Measurements from ENCODE around the gene LAMB3.

LAMB3 gene

GRCh38 chr1:209570743-209571142, 81.5 kb downstream of the LAMB3 start:
- no peak overlapping the region for H3K4me3 ChIP-seq
- no peak for TF ChIP-seq Cebpa-rat (IDR thresholded peaks at IDR 0.05)
- H3K9ac ChIP-seq, result no peak overlapping the region
- no peaks in the 10 kb centered on the region for H3K9me3 ChIP-seq
- H3K27ac ChIP-seq, result no peak overlapping the region
- no peaks in the 10 kb centered on the region for H3K36me3 ChIP-seq
- H3K4me2 ChIP-seq, result no peak overlapping the region
- H3K4me1 ChIP-seq, result 0 out of 2 replicates have a peak, but pooled peaks cover 7% of the 10 kb centered on the region
- no peaks in the 10 kb centered on the region for H3K27me3 ChIP-seq
- no peaks in the 10 kb centered on the region for H4K20me1 ChIP-seq

- H3K9ac ChIP-seq, result no peak overlapping the region
- H3K4me1 ChIP-seq, result 0 out of 2 replicates have a peak, but pooled peaks cover 7% of the 10 kb centered on the region
- H3K27ac ChIP-seq, result no peak overlapping the region
- TF ChIP-seq Cebpa-rat (IDR thresholded peaks at IDR 0.05), result no peak
- H3K27me3 ChIP-seq, result no peaks in the 10 kb centered on the region
- no peak overlapping the region for H3K4me3 ChIP-seq
- H3K9me3 ChIP-seq, result no peaks in the 10 kb centered on the region
- H3K4me2 ChIP-seq, result peak overlapping the region; percentile 42
- no peaks in the 10 kb centered on the region for H4K20me1 ChIP-seq
- H3K36me3 ChIP-seq, result no peaks in the 10 kb centered on the region
These were observed 82.6 kb downstream of the LAMB3 start for GRCh38 chr1:209569455-209570207.

GRCh38 chr1:209567698-209568175, 84.5 kb downstream of the LAMB3 start:
- Histone ChIP-seq H3K4me3 (no peak overlapping the region), H4K20me1 (no peaks in the 10 kb centered on the region), H3K4me2 (no peak overlapping the region), H3K27ac (no peak overlapping the region), H3K36me3 (no peaks in the 10 kb centered on the region), H3K9me3 (no peaks in the 10 kb centered on the region), H3K27me3 (no peaks in the 10 kb centered on the region), H3K4me1 (0 out of 2 replicates have a peak, but pooled peaks cover 7% of the 10 kb centered on the region), H3K9ac (no peak overlapping the region)
- TF ChIP-seq Cebpa-rat (IDR thresholded peaks at IDR 0.05), result no peak

GRCh38 chr1:209565759-209566678, 86.2 kb downstream of the LAMB3 start:
- no peaks in the 10 kb centered on the region for H3K36me3 ChIP-seq
- H3K4me1 ChIP-seq, result 0 out of 2 replicates have a peak, but pooled peaks cover 7% of the 10 kb centered on the region
- H3K4me3 ChIP-seq, result no peak overlapping the region
- H3K27me3 ChIP-seq, result no peaks in the 10 kb centered on the region
- H4K20me1 ChIP-seq, result no peaks in the 10 kb centered on the region
- no peak overlapping the region for H3K4me2 ChIP-seq
- H3K9me3 ChIP-seq, result no peaks in the 10 kb centered on the region
- no peak for TF ChIP-seq Cebpa-rat (IDR thresholded peaks at IDR 0.05)
- H3K9ac ChIP-seq, result no peak overlapping the region
- no peak overlapping the region for H3K27ac ChIP-seq

Measured in BLaER1 (cell line).